K562 (cell line): Measurements from ENCODE around the gene H3-3A. TPM values are rescaled to one million over a fixed set of nuclear protein-coding genes. Genes with fewer than 3 reads are reported as not detected.

ENCODE experiments used
- CREBBP ChIP-seq: IDR thresholded peaks from one replicate; pipeline ENCODE4 v1.6.1; 2012; ENCODE audit warnings: low read depth, mild to moderate bottlenecking, control low read depth, inconsistent platforms, low read length
- HCFC1 ChIP-seq: IDR thresholded peaks from 2 replicates; pipeline ENCODE4 v1.6.1; 2012; ENCODE audit warnings: low read depth, low read length, improper control_type of control experiment
- RBFOX2 ChIP-seq: fragments of 200-400 bp; formaldehyde crosslinking; IDR thresholded peaks from 2 replicates; pipeline ENCODE4 v1.6.1; 2017; ENCODE audit warnings: low read depth, mild to moderate bottlenecking, low read length, moderate library complexity
- STAT5A ChIP-seq: IDR thresholded peaks from 2 replicates; pipeline ENCODE4 v1.6.1; 2012; ENCODE audit warnings: low read length, inconsistent platforms, borderline replicate concordance
- TAF1 ChIP-seq: IDR thresholded peaks from 2 replicates; pipeline ENCODE4 v1.6.1; 2011; ENCODE audit warnings: mild to moderate bottlenecking, low read length, moderate library complexity; ENCODE audit not compliant: insufficient read depth, control insufficient read depth, severe bottlenecking; ENCODE audit errors: extremely low read depth
- ZNF444 ChIP-seq: fragments of 250-450 bp; sonication (Bioruptor Pico); IDR thresholded peaks from 2 replicates; pipeline ENCODE4 v1.4.0; 2020; ENCODE audit warnings: mild to moderate bottlenecking, moderate library complexity
- ZNF778 ChIP-seq: fragments of 450-650 bp; formaldehyde crosslinking; IDR thresholded peaks from 2 replicates; pipeline ENCODE4 v1.4.0; 2020; ENCODE audit warnings: mild to moderate bottlenecking, moderate library complexity
- ZNF785 ChIP-seq: fragments of 250-450 bp; sonication (Bioruptor Pico); IDR thresholded peaks from 2 replicates; pipeline ENCODE4 v1.4.0; 2020; ENCODE audit warnings: mild to moderate bottlenecking
- polyA plus RNA-seq, 8 experiments: library from polyadenylated mRNA; depleted of rRNA in 4 of 8; stranded (reverse) in 5 of 8; unstranded in 3 of 8; fragments of >200 nt; fragmentation: Nextera tagmentation in 2 of 8; fragmentation: Illumina TruSeq in 1 of 8; extraction: Ambion mirVana in 2 of 8; extraction: Trizol in 1 of 8; gene quantifications; 2 replicates each; pipeline versions ENCODE4 v1.2.1 to v1.2.3, GENCODE V29; 2011 to 2014; ENCODE audit warnings: inconsistent platforms in 1 of 8, missing spikeins in 1 of 8
- total RNA-seq, 7 experiments: library from RNA; depleted of rRNA in 6 of 7; stranded (reverse); fragments of >200 nt in 6 of 7; fragmentation: Illumina TruSeq in 2 of 7; extraction: Trizol in 2 of 7; gene quantifications; 2 replicates each; pipeline versions ENCODE4 v1.2.1 to v1.2.3, GENCODE V29; 2011 to 2021; ENCODE audit warnings: low replicate concordance in 1 of 7
- TF ChIP-seq, protein P1 (sequence below): fragments of 250-450 bp; sonication (Bioruptor Pico); IDR thresholded peaks from 2 replicates; pipeline ENCODE4 v1.4.0; 2020
- TF ChIP-seq, protein P2 (sequence below): fragments of 250-450 bp; sonication (Bioruptor Pico); IDR thresholded peaks from 2 replicates; pipeline ENCODE4 v1.4.0; 2020
- TF ChIP-seq, protein P3 (sequence below): fragments of 200-800 bp; sonication (Bioruptor generic); IDR thresholded peaks from 2 replicates; pipeline ENCODE4 v1.6.1; 2016; ENCODE audit warnings: missing genetic modification characterization, missing compliant biosample characterization
- TF ChIP-seq, protein P4 (sequence below): fragments of 450-650 bp; IDR thresholded peaks from 2 replicates; pipeline ENCODE4 v1.6.1; 2016

H3-3A gene
- total and polyA plus RNA-seq, 9 of the 15 experiments (the other 6 are each of a cell fraction or from before 2014, with no cell fraction given): 426 to 1,083 (median 591) TPM

DNA sequence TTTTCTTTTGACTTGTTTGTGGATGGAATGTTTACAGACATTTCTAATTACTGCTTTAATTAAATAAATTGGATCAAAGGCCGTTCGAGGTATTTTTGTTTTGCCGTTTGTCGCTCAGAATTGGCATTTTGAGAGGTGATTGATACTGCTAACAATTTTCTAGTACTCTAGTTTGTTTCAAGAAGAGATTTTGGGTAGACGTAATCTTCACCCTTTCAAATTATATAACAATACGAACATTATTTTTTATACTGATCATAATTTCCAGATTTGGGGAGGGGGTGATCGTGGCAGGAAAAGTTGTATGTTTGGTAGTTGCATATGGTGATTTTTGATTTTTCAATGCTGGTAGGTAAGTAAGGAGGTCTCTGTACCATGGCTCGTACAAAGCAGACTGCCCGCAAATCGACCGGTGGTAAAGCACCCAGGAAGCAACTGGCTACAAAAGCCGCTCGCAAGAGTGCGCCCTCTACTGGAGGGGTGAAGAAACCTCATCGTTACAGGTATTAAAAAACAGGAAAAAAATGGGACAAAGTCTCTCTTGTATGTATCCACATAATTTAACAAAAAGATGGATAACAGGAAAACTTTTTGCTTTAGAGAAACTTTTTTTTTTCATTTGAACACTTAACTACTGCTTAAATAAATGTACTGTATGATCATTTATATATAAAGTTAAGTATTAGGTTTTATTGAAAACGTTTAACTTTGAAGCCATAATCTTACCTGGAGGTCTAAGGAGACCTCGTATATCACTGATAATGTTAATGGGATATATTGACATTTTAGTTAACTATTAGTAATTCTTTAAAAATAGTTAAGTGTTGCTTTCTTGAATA lies 1.7 kb downstream of the H3-3A start (continued):
- TF ChIP-seq, protein P1, sequence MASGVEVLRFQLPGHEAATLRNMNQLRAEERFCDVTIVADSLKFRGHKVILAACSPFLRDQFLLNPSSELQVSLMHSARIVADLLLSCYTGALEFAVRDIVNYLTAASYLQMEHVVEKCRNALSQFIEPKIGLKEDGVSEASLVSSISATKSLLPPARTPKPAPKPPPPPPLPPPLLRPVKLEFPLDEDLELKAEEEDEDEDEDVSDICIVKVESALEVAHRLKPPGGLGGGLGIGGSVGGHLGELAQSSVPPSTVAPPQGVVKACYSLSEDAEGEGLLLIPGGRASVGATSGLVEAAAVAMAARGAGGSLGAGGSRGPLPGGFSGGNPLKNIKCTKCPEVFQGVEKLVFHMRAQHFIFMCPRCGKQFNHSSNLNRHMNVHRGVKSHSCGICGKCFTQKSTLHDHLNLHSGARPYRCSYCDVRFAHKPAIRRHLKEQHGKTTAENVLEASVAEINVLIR (CRISPR knock-in tag): no peak
- TF ChIP-seq, protein P2, sequence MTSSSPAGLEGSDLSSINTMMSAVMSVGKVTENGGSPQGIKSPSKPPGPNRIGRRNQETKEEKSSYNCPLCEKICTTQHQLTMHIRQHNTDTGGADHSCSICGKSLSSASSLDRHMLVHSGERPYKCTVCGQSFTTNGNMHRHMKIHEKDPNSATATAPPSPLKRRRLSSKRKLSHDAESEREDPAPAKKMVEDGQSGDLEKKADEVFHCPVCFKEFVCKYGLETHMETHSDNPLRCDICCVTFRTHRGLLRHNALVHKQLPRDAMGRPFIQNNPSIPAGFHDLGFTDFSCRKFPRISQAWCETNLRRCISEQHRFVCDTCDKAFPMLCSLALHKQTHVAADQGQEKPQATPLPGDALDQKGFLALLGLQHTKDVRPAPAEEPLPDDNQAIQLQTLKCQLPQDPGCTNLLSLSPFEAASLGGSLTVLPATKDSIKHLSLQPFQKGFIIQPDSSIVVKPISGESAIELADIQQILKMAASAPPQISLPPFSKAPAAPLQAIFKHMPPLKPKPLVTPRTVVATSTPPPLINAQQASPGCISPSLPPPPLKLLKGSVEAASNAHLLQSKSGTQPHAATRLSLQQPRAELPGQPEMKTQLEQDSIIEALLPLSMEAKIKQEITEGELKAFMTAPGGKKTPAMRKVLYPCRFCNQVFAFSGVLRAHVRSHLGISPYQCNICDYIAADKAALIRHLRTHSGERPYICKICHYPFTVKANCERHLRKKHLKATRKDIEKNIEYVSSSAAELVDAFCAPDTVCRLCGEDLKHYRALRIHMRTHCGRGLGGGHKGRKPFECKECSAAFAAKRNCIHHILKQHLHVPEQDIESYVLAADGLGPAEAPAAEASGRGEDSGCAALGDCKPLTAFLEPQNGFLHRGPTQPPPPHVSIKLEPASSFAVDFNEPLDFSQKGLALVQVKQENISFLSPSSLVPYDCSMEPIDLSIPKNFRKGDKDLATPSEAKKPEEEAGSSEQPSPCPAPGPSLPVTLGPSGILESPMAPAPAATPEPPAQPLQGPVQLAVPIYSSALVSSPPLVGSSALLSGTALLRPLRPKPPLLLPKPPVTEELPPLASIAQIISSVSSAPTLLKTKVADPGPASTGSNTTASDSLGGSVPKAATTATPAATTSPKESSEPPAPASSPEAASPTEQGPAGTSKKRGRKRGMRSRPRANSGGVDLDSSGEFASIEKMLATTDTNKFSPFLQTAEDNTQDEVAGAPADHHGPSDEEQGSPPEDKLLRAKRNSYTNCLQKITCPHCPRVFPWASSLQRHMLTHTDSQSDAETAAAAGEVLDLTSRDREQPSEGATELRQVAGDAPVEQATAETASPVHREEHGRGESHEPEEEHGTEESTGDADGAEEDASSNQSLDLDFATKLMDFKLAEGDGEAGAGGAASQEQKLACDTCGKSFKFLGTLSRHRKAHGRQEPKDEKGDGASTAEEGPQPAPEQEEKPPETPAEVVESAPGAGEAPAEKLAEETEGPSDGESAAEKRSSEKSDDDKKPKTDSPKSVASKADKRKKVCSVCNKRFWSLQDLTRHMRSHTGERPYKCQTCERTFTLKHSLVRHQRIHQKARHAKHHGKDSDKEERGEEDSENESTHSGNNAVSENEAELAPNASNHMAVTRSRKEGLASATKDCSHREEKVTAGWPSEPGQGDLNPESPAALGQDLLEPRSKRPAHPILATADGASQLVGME (CRISPR knock-in tag): no peak
- TF ChIP-seq, protein P3, sequence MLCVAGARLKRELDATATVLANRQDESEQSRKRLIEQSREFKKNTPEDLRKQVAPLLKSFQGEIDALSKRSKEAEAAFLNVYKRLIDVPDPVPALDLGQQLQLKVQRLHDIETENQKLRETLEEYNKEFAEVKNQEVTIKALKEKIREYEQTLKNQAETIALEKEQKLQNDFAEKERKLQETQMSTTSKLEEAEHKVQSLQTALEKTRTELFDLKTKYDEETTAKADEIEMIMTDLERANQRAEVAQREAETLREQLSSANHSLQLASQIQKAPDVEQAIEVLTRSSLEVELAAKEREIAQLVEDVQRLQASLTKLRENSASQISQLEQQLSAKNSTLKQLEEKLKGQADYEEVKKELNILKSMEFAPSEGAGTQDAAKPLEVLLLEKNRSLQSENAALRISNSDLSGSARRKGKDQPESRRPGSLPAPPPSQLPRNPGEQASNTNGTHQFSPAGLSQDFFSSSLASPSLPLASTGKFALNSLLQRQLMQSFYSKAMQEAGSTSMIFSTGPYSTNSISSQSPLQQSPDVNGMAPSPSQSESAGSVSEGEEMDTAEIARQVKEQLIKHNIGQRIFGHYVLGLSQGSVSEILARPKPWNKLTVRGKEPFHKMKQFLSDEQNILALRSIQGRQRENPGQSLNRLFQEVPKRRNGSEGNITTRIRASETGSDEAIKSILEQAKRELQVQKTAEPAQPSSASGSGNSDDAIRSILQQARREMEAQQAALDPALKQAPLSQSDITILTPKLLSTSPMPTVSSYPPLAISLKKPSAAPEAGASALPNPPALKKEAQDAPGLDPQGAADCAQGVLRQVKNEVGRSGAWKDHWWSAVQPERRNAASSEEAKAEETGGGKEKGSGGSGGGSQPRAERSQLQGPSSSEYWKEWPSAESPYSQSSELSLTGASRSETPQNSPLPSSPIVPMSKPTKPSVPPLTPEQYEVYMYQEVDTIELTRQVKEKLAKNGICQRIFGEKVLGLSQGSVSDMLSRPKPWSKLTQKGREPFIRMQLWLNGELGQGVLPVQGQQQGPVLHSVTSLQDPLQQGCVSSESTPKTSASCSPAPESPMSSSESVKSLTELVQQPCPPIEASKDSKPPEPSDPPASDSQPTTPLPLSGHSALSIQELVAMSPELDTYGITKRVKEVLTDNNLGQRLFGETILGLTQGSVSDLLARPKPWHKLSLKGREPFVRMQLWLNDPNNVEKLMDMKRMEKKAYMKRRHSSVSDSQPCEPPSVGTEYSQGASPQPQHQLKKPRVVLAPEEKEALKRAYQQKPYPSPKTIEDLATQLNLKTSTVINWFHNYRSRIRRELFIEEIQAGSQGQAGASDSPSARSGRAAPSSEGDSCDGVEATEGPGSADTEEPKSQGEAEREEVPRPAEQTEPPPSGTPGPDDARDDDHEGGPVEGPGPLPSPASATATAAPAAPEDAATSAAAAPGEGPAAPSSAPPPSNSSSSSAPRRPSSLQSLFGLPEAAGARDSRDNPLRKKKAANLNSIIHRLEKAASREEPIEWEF (CRISPR knock-in tag): no peak
- TF ChIP-seq, protein P4, sequence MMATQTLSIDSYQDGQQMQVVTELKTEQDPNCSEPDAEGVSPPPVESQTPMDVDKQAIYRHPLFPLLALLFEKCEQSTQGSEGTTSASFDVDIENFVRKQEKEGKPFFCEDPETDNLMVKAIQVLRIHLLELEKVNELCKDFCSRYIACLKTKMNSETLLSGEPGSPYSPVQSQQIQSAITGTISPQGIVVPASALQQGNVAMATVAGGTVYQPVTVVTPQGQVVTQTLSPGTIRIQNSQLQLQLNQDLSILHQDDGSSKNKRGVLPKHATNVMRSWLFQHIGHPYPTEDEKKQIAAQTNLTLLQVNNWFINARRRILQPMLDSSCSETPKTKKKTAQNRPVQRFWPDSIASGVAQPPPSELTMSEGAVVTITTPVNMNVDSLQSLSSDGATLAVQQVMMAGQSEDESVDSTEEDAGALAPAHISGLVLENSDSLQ: no peak
- TF ChIP-seq STAT5A (no peak), HCFC1 (no peak), TAF1 (peak; percentile 84), ZNF444 (CRISPR knock-in tag) (no peak), CREBBP (no peak), ZNF778 (CRISPR knock-in tag) (no peak), RBFOX2 (peak; percentile 5; the same call in 1 of the 2 replicates), ZNF785 (CRISPR knock-in tag) (no peak)
